Measurements from ENCODE around the gene SNX22.

Gene SNX22

GRCh38 chr15:64197425-64197824 lies 45.9 kb downstream of the SNX22 start:
- H3K4me1 Mint-ChIP-seq = no peaks in the 10 kb centered on the region
- peaks cover 46% of the 10 kb centered on the region for H3K36me3 Mint-ChIP-seq (ENCODE audit: low read depth)
- H3K27me3 Mint-ChIP-seq (ENCODE audit: low read depth) = no peaks in the 10 kb centered on the region
- TF ChIP-seq CTCF (IDR thresholded peaks at IDR 0.05; ENCODE audit: unreplicated experiment in 3 of 3) = no peak
- no peak overlapping the region for H3K27ac Mint-ChIP-seq
- H3K9me3 Mint-ChIP-seq = no peaks in the 10 kb centered on the region
- H3K4me3 Mint-ChIP-seq = no peak overlapping the region

- Mint-ChIP-seq H3K27me3 (ENCODE audit: low read depth) (no peaks in the 10 kb centered on the region), H3K4me1 (peaks cover 12% of the 10 kb centered on the region), H3K9me3 (no peaks in the 10 kb centered on the region), H3K4me3 (no peak overlapping the region), H3K27ac (no peak overlapping the region), H3K36me3 (ENCODE audit: low read depth) (peaks cover 25% of the 10 kb centered on the region)
- no peak for TF ChIP-seq CTCF (IDR thresholded peaks at IDR 0.05; ENCODE audit: unreplicated experiment in 3 of 3)
Observed at GRCh38 chr15:64205202-64205601, 53.7 kb downstream of the SNX22 start.

Measured in nephron (organoid).